Measurements from ENCODE around the gene LINC01488.

The LINC01488 gene

DNA sequence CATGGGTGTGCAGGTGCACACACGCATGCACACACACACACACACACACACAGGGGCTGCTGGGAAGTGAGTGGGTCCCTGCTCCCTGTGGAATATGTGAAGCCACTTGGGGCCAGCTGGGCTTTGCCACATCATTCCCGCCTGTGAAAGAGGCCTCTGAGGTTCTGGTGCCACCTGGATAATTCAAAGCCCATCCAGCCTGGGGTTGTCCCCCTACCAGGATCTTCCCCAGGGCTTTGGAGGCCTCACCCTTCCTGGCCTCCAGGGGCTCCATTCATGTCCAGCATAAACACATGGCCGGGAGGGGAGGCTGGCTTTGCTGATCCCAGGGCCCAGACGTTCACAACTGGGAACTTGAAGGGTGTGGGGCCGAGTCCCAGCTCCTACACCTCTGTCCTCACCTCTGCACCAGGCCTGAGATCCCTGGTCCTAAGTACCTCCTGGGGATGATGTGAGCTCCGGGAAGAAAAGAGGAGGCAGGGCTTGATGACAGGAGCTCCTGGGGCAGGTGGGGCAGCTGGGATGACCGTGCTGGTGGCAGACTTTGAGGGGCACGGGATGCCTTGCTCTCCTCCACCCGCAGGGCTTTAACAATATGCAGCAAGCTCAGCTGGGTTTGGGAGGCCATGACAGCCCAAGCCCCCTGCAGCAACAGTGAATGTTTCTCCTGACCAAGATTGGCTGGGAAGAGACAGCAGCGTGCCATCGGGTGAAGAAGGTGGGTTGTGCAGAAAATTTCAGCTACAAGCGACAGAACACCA, 14.2 kb downstream of the LINC01488 start:
- DNase-seq = no peak

- no peak for DNase-seq
Measured at GRCh38 chr11:69496202-69496557, 14.7 kb downstream of the LINC01488 start.

- DNase-seq = no peak
Measured at GRCh38 chr11:69496631-69497220, 15.3 kb downstream of the LINC01488 start.

DNA sequence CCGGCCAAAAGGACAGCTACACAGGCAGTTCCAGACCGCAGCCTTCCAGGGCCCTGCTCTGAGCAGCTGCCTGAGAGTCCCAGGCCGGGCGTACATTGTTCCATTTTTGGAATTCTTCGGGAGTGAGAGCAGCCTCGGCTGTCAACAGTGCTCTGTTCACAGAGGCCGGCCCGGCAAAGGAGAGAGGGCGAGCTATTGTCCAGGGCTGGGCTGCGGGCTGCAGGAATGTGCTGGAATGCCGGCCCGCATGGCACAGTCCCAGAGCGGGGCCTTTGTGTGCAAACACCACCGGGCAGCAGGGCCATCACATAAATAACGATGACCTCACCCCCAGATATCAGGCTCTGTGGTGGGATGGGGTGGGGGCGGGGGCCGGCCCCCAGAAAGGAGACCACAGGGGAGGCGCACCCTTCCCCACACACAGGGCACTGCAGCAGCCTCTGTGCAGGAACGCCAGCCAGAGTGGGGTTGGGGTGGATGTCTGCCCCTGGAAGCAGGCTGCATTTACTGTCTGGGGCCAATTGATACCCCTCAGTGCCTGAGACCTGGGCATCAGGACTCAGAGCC, 15.8 kb downstream of the LINC01488 start:
- DNase-seq = no peak

GRCh38 chr11:69498614-69499175, 17.2 kb downstream of the LINC01488 start:
- no peak for DNase-seq

DNA sequence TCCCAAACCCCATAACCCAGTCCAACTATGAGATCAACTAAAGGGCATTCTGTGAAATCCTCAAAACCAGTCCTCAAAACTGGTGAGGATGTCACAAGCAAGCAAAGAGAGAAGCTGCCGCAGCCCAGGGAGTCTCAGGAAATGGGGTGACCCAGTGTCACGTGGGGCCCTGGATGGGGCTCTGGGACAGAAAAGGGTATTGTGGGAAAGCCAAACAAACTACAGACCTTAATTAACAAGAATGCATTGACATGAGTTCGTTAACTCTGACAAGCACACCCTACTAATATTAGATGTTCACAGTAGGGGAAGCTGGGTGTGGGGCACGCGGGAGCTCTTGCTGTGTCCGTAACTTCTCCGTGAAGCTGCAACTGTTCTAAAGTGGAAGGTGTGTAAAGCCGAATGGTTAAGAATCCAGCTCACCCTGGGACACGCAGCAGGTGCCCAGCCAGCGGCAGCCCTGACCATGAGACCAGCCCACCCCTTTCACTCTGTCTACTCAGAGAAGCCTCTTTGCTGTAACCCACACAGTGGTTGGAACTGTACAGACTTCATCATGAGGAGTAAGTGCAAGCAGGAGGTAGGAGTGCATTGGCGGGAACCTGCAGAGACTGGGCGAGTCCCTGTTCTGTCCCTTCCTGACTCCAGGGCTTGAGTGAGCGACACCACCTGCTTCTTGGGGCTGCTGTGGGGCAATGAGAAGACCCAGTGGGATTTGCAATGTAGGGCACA, 17.9 kb downstream of the LINC01488 start:
- DNase-seq = no peak

DNA sequence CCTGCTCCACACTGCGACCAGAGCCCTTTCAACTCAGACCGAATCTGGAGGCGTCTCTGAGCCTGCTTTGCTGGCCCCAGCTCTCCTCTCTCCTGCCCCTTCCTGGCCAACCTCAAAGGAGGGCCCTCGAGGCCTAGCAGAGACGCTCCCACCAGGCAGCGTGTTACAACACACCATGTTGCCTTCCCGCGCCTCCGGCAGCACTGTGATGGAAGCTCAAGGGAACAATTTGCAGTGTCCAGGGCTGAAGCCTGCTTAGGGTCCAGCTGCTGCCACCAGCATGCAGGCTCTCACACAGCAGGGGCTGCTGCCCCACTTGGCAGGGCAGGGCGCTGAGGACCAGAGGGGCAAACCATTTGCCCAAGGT, 18.4 kb downstream of the LINC01488 start:
- DNase-seq = no peak

DNA sequence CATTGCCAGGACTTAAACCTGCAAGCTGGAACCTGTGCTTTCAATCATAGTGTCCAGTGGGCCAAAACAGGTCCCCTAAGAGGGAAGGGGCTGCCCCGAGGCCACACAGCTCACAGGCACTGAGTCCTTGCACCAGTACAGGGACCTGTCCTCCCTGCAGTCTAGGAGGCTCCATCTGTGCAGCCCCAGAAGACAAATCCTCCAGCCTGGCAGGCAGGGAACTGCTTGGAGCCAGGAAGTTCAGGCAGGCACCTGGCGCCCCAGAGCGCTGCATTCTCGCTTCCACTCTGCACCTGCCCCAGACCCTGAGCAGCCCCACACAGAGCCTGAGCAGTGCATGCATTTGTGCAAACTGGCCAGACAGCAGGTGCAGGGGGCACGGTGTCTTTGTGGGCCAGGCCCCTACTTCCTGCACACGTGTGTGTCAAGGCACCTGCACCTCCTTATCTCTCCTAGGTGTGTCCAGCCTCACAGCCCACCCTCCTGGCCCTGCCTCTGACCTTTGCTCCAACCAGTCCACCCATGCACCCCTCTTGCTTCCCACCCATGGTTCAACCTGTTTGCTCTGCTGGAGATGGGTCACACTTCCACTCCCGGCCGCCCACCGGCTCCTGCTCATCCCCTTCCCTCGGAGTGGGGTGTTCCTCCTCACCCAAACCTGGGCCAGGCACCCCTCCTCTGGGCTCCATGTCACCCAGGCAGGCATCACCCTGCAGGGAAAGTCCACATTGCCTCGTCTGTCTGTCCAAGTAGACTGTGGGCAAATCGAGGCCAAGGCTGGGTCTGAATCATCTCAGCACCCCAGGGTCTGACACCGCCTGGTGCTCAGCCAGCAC, 19.0 kb downstream of the LINC01488 start:
- no peak for DNase-seq

- no peak for DNase-seq
Measured at GRCh38 chr11:69501121-69501489, 19.6 kb downstream of the LINC01488 start.

GRCh38 chr11:69501891-69502860, 20.7 kb downstream of the LINC01488 start:
- no peak for DNase-seq

DNA sequence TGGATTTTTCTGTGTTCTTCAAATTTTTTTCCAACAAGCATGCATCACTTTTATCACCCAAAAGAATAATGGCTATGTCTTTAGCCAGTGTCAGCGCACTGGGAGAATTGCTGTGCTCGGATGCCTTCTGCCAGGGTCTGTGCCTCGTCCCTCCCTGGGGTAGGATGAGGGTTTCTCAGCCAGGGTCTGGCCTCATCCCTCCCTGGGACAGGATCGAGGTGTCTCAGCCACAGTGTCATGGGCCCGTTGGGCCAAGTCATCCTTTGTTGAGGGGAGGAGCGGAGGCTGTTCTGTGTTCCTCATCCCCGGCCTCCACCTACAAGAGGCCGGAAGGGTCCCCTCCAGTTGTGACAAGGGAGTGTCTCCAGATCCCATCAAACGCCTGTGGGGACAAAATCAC, 22.7 kb downstream of the LINC01488 start:
- no peak for DNase-seq

DNA sequence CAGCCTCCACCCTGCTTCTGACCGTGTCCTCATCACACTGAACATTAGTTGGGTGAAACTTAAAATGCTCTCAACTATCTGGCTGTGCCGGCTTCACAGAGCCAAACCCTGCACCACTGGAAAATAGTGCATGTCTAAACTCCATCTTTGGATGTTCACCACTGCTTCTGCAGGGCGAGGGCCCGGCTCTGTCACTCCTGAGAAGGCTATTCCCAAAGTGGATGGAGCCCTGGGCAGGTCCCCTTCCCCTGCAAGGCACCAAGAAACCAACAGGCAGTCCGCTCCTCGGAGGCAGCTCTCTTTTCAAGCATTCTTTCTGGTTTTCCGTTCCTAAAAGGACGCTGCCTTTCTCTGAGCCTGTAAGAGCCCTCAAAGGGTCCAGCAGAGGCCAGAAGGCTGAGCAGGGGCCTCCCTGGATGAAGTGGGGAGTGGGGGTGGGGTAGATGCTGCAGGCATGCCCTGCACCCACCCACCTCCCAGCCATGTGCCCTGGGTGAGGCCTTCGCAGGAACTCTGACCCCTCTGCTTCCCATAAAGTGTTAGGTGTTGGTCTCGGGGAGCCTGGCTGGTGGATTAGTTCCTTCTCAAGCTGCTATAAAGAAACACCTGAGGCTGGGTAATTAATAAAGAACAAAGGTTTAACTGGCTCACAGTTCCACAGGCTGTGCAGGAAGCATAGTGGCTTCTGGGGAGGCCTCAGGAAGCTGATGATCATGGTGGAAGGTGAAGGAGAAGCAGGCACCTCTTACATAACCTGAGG, 23.3 kb downstream of the LINC01488 start:
- no peak for DNase-seq

- DNase-seq = no peak
Measured at GRCh38 chr11:69508974-69509373, 27.5 kb downstream of the LINC01488 start.

- no peak for DNase-seq
Measured at GRCh38 chr11:69509381-69509780, 27.9 kb downstream of the LINC01488 start.

GRCh38 chr11:69509846-69510390, 28.5 kb downstream of the LINC01488 start:
- no peak for DNase-seq

- no peak for DNase-seq
Measured at GRCh38 chr11:69510471-69511357, 29.3 kb downstream of the LINC01488 start.

GRCh38 chr11:69511358-69512055, 30.0 kb downstream of the LINC01488 start:
- DNase-seq = no peak

DNA sequence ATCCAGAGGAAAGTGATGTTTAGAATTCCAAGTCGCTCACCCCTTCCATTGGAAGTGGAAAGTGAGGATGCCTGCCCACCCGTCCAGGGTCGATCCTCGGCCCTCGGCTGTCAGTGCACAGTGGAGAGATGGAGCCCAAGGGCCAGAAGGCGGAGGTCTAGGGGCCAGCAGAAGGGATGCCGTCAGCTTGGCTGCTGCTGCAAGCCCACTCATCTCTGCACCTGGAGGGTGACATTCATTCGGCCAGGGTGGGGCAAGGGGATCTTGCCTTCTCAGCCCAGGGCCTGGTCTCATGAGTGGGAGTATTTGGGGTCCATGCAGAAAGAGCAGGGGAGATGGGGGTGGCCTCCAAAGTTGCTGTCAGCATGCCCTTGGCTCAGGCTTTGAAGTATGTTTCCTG, 30.7 kb downstream of the LINC01488 start:
- DNase-seq = no peak

DNA sequence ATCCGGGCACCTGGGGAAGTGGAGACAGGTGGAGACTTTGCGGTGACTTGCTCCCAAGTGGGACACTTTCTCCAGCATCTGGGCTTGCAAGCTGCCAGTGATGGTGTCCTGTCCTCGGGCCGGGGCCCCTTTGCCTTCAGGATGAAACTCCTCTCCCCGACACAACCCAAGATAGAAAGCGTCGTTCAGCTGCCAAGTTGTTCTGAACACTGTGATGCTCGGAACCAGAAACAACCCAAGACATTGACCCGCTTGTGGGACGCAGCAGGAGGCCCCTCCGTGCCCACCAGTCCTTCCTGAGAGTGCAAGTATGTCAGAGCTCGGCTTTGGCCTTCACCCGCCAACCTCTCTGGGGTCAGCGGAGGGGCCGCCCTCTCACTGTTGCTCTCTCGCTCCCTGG, 31.3 kb downstream of the LINC01488 start:
- DNase-seq = no peak
